Gastroesophageal sphincter (tissue), 4 donors: ENCODE results near the gene DCAF7. TPM values are rescaled to one million over a fixed set of nuclear protein-coding genes. Genes with fewer than 3 reads are reported as not detected.
A peak's percentile ranks its signal among the peaks of the same experiment; 100 is the strongest.

ENCODE experiments used
- ATAC-seq: fragments of 150-250 bp; one replicate; pipeline ENCODE4 v1.9.1; 2016; ENCODE audit warnings: mild to moderate bottlenecking, moderate library complexity
- H3K27ac ChIP-seq, 4 donors: fragments of 200-600 bp; sonication (generic) in 3 of 4; 1 replicate in 3 of 4; 2 replicates in 1 of 4; pipeline ENCODE4 v1.5.1; 2016 to 2019
- H3K27me3 ChIP-seq: fragments of 200-600 bp; sonication (generic); one replicate; pipeline ENCODE4 v1.5.1; 2019
- H3K36me3 ChIP-seq, 2 donors: fragments of 200-600 bp; sonication (generic); one replicate each; pipeline ENCODE4 v1.5.1; 2019; ENCODE audit warnings: control low read depth in 1 of 2
- H3K4me1 ChIP-seq, 3 donors: fragments of 200-600 bp; sonication (generic); 1 replicate in 2 of 3; 2 replicates in 1 of 3; pipeline ENCODE4 v1.5.1; 2016 to 2019; ENCODE audit warnings: control low read depth in 2 of 3
- H3K4me3 ChIP-seq, 2 donors: fragments of 200-600 bp; sonication (generic); one replicate each; pipeline ENCODE4 v1.5.1; 2019; ENCODE audit warnings: mild to moderate bottlenecking in 1 of 2, moderate library complexity in 1 of 2
- H3K9me3 ChIP-seq, 3 donors: fragments of 200-600 bp; sonication (generic); one replicate each; pipeline ENCODE4 v1.5.1; 2017 to 2019; ENCODE audit warnings: control low read depth in 2 of 3
- CTCF ChIP-seq, 4 experiments: fragments of 200-600 bp in 2 of 4; fragments of 450-650 bp in 2 of 4; sonication (generic) in 1 of 4; IDR thresholded peaks; one replicate each; pipeline ENCODE4 v1.5.1; 2017 to 2019; ENCODE audit warnings: antibody characterized with exemption in 4 of 4, mild to moderate bottlenecking in 2 of 4, moderate library complexity in 2 of 4
- EP300 ChIP-seq: sonication (generic); formaldehyde crosslinking; IDR thresholded peaks from one replicate; pipeline ENCODE4 v1.6.1; 2017; ENCODE audit warnings: antibody characterized with exemption, mild to moderate bottlenecking
- POLR2A ChIP-seq, 2 donors: fragments of 450-650 bp; IDR thresholded peaks; one replicate each; pipeline ENCODE4 v1.6.1; 2017; ENCODE audit warnings: antibody characterized with exemption in 2 of 2, mild to moderate bottlenecking in 2 of 2, moderate library complexity in 1 of 2
- POLR2AphosphoS5 ChIP-seq: sonication (generic); formaldehyde crosslinking; IDR thresholded peaks from one replicate; pipeline ENCODE4 v1.6.1; 2017; ENCODE audit warnings: antibody characterized with exemption
- WGBS, 2 donors: methylation state at CpG; one replicate each; pipeline ENCODE4 v1.1.5; 2018; ENCODE audit warnings: low coverage in 1 of 2; 5-methylcytosine and 5-hydroxymethylcytosine counted together
- total RNA-seq, 4 donors: library from RNA; depleted of rRNA; stranded (reverse); fragments of >200 nt; gene quantifications; one replicate each; pipeline ENCODE4 v1.1.0, GENCODE V29; 2016

Gene DCAF7
- total RNA-seq, 4 donors from 2014 or later: 27.1 to 50.0 (median 36.8) TPM

GRCh38 chr17:63621684-63622573, 71.7 kb downstream of the DCAF7 start, which contains the start of gene MAP3K3:
TSS of gene MAP3K3 (plus strand) at chr17:63622417. CDS start at chr17:63622760, 343 bp downstream.
- H3K9me3 ChIP-seq: no peaks in the 10 kb centered on the region
- H3K27ac ChIP-seq: peak within 1 kb of the TSS; percentile 72 to 99 (median 93)
- peak within 1 kb of the TSS; percentile 86 to 89 for H3K4me3 ChIP-seq
- TF ChIP-seq EP300 (no peak), POLR2AphosphoS5 (peak; percentile 90), POLR2A (IDR thresholded peaks at IDR 0.05) (peak; percentile 87 to 88), CTCF (IDR thresholded peaks at IDR 0.05) (peak in 3 of 4 experiments; percentile 4 to 34 (median 22))
- ATAC-seq: peak; percentile 96
- WGBS, 2 donors: 0% methylated on average over 13 of the region's 75 CpGs; no CpG with 5 or more reads in 1 of the 2 donors
- peaks cover 12 to 45% (median 21%) of the 10 kb centered on the region in 3 donors for H3K4me1 ChIP-seq
- no peaks in the 10 kb centered on the region for H3K36me3 ChIP-seq
- no peaks in the 10 kb centered on the region for H3K27me3 ChIP-seq

- 0% methylated on average over 4 to 5 of the region's 100 CpGs for WGBS, 2 donors
- TF ChIP-seq CTCF (IDR thresholded peaks at IDR 0.05) (no peak), POLR2A (IDR thresholded peaks at IDR 0.05) (no peak), EP300 (no peak), POLR2AphosphoS5 (no peak)
- Histone ChIP-seq H3K27ac (peak overlapping the region; percentile 72 to 99 (median 93)), H3K36me3 (no peaks in the 10 kb centered on the region), H3K9me3 (no peaks in the 10 kb centered on the region), H3K27me3 (no peaks in the 10 kb centered on the region), H3K4me3 (peak overlapping the region; percentile 86 to 89), H3K4me1 (peaks cover 12 to 54% (median 26%) of the 10 kb centered on the region in 3 donors)
- ATAC-seq: peak; percentile 47
Measured at GRCh38 chr17:63622574-63623390, 72.5 kb downstream of the DCAF7 start.

GRCh38 chr17:63623786-63624530, 73.7 kb downstream of the DCAF7 start:
- Histone ChIP-seq H3K36me3 (peaks cover under 1 to 3% of the 10 kb centered on the region in 2 donors), H3K27ac (peak overlapping the region in 3 of 4 donors; percentile 91 to 99 (median 95)), H3K9me3 (no peaks in the 10 kb centered on the region), H3K27me3 (no peaks in the 10 kb centered on the region), H3K4me3 (peak overlapping the region; percentile 86 to 89), H3K4me1 (peaks cover 12 to 63% (median 26%) of the 10 kb centered on the region in 3 donors)
- WGBS, 2 donors: 29 to 32% methylated on average over 7 of the region's 7 CpGs
- TF ChIP-seq EP300: no peak
- TF ChIP-seq POLR2AphosphoS5: no peak
- no peak for TF ChIP-seq CTCF (IDR thresholded peaks at IDR 0.05)
- TF ChIP-seq POLR2A (IDR thresholded peaks at IDR 0.05): no peak
- ATAC-seq: no peak

- no peaks in the 10 kb centered on the region for H3K27me3 ChIP-seq
- peak overlapping the region in 1 of 2 donors; percentile 89 for H3K4me3 ChIP-seq
- TF ChIP-seq POLR2A (IDR thresholded peaks at IDR 0.05): no peak
- TF ChIP-seq POLR2AphosphoS5: no peak
- no peak for TF ChIP-seq CTCF (IDR thresholded peaks at IDR 0.05)
- TF ChIP-seq EP300: no peak
- WGBS, 2 donors: 60 to 78% methylated on average over 1 of the region's 1 CpG
- ATAC-seq: no peak
- H3K9me3 ChIP-seq: no peaks in the 10 kb centered on the region
- H3K27ac ChIP-seq: no peak overlapping the region
- H3K4me1 ChIP-seq: peaks cover 14 to 69% (median 26%) of the 10 kb centered on the region in 3 donors
- peaks cover 3 to 8% of the 10 kb centered on the region in 2 donors for H3K36me3 ChIP-seq
Measured at GRCh38 chr17:63624531-63624880, 74.2 kb downstream of the DCAF7 start.
